ENCODE results near the gene METRNL.

The METRNL gene

DNA sequence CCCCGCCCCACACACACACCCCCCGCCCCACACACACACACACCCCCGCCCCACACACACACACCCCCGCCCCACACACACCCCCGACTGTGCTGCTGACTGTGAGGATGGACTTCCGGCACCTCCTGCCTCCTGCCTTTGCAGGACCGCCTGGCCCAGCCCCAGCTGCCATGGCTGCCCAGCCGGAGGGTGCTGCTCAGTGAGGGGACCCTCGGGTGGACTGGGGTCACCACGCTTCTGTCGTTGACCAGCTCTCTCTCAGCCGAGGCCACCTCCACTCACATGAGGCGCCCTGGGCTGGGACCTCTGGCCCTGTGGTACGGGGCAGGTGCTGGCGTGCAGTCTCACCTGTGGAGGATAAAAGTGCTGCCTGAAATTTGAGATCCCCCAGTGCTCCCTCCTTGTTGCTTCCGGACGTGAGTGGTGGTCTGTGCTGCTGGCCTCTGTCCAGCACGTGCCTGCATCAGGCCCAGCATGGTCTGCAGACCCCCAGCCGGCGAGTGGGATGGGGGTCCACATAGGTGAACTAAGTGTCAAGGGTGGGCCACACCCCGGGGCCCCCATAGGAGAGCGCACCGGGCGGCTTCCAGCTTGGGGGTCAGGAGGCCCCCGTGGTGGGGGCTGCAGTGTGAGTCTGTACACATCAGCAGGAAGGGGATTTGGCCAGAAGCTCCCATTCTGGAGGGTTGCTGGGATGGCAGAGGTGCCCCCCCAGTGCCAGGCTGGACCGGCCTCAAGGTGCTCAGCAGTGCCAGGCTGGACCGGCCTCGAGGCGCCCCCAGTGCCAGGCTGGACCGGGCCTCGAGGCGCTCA lies 11.2 kb downstream of the METRNL start:
- H3K4me3 ChIP-seq = no peak overlapping the region
- no peaks in the 10 kb centered on the region for H3K4me1 ChIP-seq
- H3K9me3 ChIP-seq = no peaks in the 10 kb centered on the region
- in situ Hi-C loops (cut with MboI; ENCODE audit: low sequenced_read_pairs) = no loop called here
- no peak for DNase-seq (ENCODE audit: low spot score in 2 of 2)
- no peaks in the 10 kb centered on the region for H3K27me3 ChIP-seq (ENCODE audit: low read depth)
- H3K36me3 ChIP-seq (replicated peaks) = peaks cover 6% of the 10 kb centered on the region

DNA sequence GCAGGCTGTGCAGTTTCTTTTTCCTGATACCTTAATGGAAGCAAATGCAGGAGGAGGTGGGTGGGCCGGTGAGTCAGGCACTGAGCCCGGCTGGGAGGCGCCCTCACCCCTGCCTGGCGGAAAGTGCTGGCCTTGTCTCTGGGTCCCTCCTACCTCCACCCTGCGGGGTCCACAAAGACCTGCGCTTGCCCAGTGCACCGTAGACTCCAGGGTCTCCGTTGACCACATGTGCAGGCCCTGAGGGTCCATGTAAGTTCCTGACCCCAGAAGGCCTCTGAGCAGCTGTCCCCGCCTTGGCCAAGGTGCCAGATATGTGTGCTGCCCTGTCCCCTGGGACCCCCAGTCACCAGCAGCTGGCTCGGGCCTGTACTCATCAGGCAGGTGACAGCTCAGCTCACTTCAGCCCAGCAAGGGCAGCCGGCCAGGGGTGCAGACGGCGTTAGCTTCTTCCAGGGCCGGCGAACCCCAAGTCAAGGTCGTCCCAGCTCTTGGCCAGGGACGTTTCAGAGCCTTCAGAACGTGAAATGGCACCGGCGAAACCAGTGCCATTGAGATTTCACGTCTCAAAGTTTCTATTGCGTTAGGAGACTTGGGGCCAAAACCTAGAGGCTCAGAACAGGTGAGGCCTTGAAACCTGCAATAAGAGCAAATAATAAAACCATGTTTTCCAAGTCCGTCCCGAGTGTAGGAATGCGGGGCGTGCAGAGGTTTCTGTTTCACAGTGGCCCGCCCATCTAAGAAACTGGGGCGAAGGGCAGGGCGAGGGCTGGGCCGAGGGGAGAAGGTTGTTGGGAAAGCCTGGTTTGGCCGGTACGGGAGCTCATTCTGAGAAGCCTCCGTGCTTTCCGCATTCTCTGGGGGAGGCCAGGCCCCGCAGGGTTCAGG lies 12.1 kb downstream of the METRNL start:
- no peak for DNase-seq (ENCODE audit: low spot score in 2 of 2)
- Histone ChIP-seq H3K36me3 (replicated peaks) (peaks cover 6% of the 10 kb centered on the region), H3K9me3 (no peaks in the 10 kb centered on the region), H3K27me3 (ENCODE audit: low read depth) (no peaks in the 10 kb centered on the region), H3K4me1 (no peaks in the 10 kb centered on the region), H3K4me3 (no peak overlapping the region)
- in situ Hi-C loops (cut with MboI; ENCODE audit: low sequenced_read_pairs) = no loop called here

DNA sequence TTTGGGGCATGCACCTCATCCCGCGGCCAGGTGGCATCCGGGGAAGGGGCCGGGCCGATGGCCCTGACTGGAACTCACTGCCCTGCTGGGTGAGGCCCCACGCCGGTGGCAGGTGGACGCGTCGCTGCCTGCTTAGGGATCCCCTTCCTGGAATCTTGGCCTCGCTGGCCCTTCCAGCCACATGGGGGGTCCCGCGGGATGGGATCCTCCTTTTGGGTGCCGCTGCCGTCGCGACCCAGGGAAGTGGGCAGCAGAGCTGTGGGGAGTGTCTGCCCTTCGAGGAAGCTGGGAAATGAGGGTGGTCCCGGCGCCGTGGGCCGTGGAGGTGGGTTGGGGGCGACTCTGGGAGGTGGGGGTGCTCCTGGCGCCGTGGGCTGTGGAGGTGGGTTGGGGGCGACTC lies 12.8 kb downstream of the METRNL start:
- no peak for DNase-seq (ENCODE audit: low spot score in 2 of 2)
- no peaks in the 10 kb centered on the region for H3K9me3 ChIP-seq
- in situ Hi-C loops (cut with MboI; ENCODE audit: low sequenced_read_pairs) = no loop called here
- H3K4me1 ChIP-seq = no peaks in the 10 kb centered on the region
- peaks cover 6% of the 10 kb centered on the region for H3K36me3 ChIP-seq (replicated peaks)
- no peak overlapping the region for H3K4me3 ChIP-seq
- H3K27me3 ChIP-seq (ENCODE audit: low read depth) = no peaks in the 10 kb centered on the region

DNA sequence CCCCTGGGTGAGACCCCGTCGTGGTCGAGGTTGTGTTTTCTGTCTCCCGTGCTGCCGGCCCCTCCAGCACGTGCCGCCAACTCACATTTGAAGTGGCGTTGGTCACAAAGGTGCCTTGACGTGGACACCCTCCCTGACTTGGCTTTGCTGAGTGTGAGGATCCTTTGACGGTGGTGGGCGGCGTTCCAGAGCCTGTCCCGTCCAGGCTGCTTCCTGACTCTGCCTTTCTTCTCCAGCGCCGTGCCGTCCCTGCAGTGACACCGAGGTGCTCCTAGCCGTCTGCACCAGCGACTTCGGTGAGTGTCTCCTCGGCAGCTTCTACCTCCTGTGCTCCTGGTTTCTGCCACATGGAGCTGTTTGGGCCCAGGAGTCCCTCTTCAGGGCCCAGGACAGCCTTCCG lies 13.5 kb downstream of the METRNL start:
- in situ Hi-C loops (cut with MboI; ENCODE audit: low sequenced_read_pairs) = no loop called here
- Histone ChIP-seq H3K4me3 (no peak overlapping the region), H3K4me1 (no peaks in the 10 kb centered on the region), H3K36me3 (replicated peaks) (peaks cover 6% of the 10 kb centered on the region), H3K9me3 (no peaks in the 10 kb centered on the region), H3K27me3 (ENCODE audit: low read depth) (no peaks in the 10 kb centered on the region)
- no peak for DNase-seq (ENCODE audit: low spot score in 2 of 2)

DNA sequence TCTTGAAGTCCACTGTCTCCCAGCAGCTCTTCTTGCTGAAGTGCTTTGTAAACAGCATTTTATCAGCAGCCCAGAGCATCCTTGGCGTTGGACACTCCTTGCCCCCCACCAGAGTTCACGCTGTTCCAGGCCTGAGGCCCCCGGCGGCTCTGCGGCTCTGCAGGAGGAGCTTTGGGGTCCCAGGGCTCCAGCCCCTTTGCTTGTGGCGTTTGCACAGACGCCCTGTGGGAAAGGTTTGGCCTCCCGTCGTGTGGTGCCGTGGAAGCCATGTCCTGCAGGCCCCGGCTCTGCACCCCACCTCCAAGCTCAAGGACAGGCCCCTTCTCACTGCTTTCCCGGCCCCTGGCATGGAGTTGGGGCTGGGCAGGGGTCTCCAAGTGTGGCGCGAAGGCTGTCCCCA lies 14.1 kb downstream of the METRNL start:
- no peaks in the 10 kb centered on the region for H3K4me1 ChIP-seq
- peaks cover 2% of the 10 kb centered on the region; the same call in 1 of the 2 replicates for H3K27me3 ChIP-seq (ENCODE audit: low read depth)
- no peak overlapping the region for H3K4me3 ChIP-seq
- no peak for DNase-seq (ENCODE audit: low spot score in 2 of 2)
- H3K36me3 ChIP-seq (replicated peaks) = peaks cover 6% of the 10 kb centered on the region
- no peaks in the 10 kb centered on the region for H3K9me3 ChIP-seq
- in situ Hi-C loops (cut with MboI; ENCODE audit: low sequenced_read_pairs) = no loop called here

DNA sequence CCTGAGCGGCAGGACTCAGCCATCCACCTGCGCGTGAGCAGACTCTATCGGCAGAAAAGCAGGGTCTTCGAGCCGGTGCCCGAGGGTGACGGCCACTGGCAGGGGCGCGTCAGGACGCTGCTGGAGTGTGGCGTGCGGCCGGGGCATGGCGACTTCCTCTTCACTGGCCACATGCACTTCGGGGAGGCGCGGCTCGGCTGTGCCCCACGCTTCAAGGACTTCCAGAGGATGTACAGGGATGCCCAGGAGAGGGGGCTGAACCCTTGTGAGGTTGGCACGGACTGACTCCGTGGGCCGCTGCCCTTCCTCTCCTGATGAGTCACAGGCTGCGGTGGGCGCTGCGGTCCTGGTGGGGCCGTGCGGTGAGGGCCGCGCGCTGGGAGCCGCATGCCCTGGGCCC lies 14.9 kb downstream of the METRNL start:
- Histone ChIP-seq H3K4me3 (no peak overlapping the region), H3K4me1 (no peaks in the 10 kb centered on the region), H3K27me3 (ENCODE audit: low read depth) (peaks cover 7% of the 10 kb centered on the region; the same call in 1 of the 2 replicates), H3K9me3 (no peaks in the 10 kb centered on the region), H3K36me3 (replicated peaks) (peaks cover 6% of the 10 kb centered on the region)
- DNase-seq (ENCODE audit: low spot score in 2 of 2) = no peak
- in situ Hi-C loops (cut with MboI; ENCODE audit: low sequenced_read_pairs) = no loop called here

DNA sequence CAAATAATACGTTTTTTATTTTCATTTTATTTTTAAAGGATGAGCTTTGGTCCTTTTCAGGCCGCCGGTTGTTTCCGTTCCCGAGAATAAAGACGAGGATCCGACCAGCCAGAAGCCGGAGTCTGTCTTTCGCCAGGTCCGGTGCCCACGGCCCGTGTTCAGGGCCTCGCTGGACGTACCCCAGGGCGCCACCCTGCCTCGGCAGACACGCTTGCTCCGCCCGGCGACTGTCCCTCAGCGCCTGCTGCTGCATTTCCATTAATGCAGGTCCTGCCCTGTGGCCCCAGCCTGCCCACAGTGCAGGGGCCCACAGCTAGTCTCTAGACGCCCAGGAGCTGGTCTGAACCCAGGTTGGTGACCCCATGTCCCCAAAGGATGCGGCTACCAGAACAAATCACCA lies 15.6 kb downstream of the METRNL start:
- H3K36me3 ChIP-seq (replicated peaks) = peaks cover 6% of the 10 kb centered on the region
- H3K9me3 ChIP-seq = no peaks in the 10 kb centered on the region
- no peak for DNase-seq (ENCODE audit: low spot score in 2 of 2)
- no peaks in the 10 kb centered on the region for H3K4me1 ChIP-seq
- in situ Hi-C loops (cut with MboI; ENCODE audit: low sequenced_read_pairs) = no loop called here
- H3K27me3 ChIP-seq (ENCODE audit: low read depth) = peaks cover 10% of the 10 kb centered on the region; the same call in 1 of the 2 replicates
- H3K4me3 ChIP-seq = no peak overlapping the region

DNA sequence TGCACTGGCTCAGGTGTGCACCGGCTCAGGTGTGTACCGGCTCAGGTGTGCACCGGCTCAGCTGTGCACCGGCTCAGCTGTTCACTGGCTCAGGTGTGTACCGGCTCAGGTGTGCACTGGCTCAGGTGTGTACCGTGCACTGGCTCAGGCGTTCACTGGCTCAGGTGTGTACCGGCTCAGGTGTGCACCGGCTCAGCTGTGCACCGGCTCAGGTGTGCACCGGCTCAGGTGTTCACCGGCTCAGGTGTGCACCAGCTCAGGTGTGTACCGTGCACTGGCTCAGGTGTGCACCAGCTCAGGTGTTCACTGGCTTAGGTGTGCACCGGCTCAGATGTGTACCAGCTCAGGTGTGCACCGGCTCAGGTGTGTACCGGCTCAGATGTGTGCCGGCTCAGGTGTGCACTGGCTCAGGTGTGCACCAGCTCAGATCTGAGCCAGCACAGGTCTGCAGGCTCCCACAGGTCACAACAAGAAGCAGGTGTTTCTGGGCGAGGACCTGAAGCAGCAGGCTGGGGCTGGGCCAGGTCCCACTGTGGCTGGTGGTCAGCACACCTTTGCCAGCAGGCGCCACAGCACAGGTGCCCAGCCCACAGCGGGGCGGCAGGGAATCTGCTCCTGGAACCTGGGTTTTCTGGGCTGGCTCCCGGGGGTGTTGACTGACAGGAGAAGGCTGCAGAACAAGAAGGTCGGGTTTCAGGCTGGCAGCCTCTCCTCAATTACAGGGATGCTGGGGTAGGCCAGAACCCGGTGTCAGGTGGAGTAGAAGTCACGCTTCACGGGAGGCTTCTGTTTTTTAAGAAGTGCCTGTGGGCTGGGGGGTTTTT lies 17.2 kb downstream of the METRNL start:
- Histone ChIP-seq H3K9me3 (no peaks in the 10 kb centered on the region), H3K4me1 (no peaks in the 10 kb centered on the region), H3K27me3 (ENCODE audit: low read depth) (peaks cover 12% of the 10 kb centered on the region), H3K4me3 (no peak overlapping the region), H3K36me3 (replicated peaks) (peaks cover 6% of the 10 kb centered on the region)
- in situ Hi-C loops (cut with MboI; ENCODE audit: low sequenced_read_pairs) = no loop called here
- DNase-seq (ENCODE audit: low spot score in 2 of 2) = no peak

DNA sequence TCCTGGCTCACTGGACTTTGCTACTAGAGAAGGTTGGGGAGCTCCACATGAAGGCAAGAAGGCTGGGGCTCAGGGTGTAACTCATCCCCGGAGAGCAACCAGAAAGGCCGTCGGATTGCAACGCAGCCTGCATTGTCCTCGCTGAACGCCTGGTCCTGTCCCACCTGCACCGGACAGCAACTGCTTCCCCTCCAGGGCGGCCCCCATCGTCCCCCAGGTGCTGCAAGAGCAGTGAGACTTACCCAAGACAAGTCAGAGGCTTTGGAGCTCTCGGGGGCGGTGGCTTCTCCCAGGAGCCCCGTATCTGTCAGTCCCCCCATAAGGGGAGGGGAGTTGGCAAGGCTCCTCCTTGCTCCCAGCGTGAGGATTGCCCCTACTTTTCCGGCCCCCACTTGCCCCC lies 18.4 kb downstream of the METRNL start:
- in situ Hi-C loops (cut with MboI; ENCODE audit: low sequenced_read_pairs) = no loop called here
- Histone ChIP-seq H3K4me3 (no peak overlapping the region), H3K4me1 (no peaks in the 10 kb centered on the region)

DNA sequence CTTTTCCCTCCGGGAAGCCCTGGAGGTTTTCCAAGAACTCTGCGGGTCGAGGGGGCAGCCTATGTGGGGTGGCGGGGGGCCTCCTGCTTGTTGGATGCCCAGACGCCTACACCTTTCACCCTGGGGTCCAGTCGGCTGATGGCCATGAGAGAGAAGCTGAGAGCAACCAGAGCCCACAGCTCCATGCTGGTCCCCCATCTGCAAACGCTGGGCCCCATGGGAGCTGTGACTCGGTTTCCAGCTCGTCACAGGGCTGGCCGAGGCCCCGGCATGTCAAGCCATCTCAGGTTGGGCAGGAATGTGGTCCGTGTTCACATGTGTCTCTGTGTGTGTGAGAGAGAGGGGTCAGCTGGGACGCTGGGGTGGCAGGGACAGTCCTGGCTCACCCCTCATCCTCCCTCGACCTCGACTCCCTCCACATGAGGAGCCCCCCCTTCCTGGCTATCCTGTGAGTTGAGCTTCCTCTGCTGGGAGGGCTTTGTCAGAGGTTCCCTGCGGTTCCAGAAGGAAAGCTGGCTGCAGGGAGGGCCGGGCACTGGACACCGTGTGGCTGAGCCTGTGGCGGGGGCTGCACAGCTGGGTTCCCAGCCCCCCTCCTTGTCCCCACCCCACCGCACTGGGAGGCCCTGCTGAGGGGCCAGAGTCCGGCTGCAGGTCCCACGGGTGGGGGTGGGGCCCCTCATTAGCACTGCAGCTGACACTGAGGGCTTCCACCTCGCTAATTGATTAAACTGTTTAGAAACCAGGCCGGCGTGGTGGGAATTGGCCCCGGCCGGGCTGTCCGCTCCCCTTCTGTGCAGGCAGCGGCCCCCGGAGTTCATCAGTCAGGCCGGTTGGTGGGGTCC lies 19.1 kb downstream of the METRNL start:
- in situ Hi-C loops (cut with MboI; ENCODE audit: low sequenced_read_pairs) = no loop called here

More for the DNA sequence above, 18.4 kb downstream of the METRNL start:
- peaks cover 12% of the 10 kb centered on the region for H3K27me3 ChIP-seq (ENCODE audit: low read depth)
- H3K36me3 ChIP-seq (replicated peaks) = peaks cover 6% of the 10 kb centered on the region
- no peaks in the 10 kb centered on the region for H3K9me3 ChIP-seq
- DNase-seq (ENCODE audit: low spot score in 2 of 2) = no peak

DNA sequence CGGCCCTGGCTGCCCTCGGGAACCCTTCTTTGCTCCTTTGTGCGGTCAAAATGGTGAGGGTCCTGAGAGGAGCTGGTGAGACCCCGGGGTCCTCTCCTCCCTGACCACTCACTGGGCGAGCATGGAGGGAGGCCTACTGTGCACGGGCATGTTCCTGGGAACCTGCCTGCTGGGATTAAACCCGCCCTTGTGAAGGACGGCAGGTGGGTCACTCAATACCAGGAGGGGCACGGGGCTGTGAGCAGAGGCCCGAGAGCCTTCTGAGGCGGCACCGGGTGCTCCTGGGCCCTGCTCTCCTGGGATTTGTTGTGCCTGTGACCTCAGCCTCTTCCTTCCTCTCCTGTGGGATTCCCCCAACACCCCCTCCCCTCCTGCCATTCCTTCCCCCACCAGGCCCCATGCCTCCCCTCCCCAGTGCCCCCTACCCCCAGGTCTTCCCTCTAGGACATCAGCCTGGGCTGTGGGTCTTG lies 19.7 kb downstream of the METRNL start:
- no peak for DNase-seq (ENCODE audit: low spot score in 2 of 2)
- in situ Hi-C loops (cut with MboI; ENCODE audit: low sequenced_read_pairs) = no loop called here
- Histone ChIP-seq H3K4me1 (no peaks in the 10 kb centered on the region), H3K36me3 (replicated peaks) (peaks cover 6% of the 10 kb centered on the region), H3K27me3 (ENCODE audit: low read depth) (peaks cover 12% of the 10 kb centered on the region), H3K9me3 (no peaks in the 10 kb centered on the region), H3K4me3 (no peak overlapping the region)

More for the DNA sequence above, 19.1 kb downstream of the METRNL start:
- no peak for DNase-seq (ENCODE audit: low spot score in 2 of 2)
- Histone ChIP-seq H3K27me3 (ENCODE audit: low read depth) (peaks cover 12% of the 10 kb centered on the region), H3K4me3 (no peak overlapping the region), H3K4me1 (no peaks in the 10 kb centered on the region), H3K9me3 (no peaks in the 10 kb centered on the region), H3K36me3 (replicated peaks) (peaks cover 6% of the 10 kb centered on the region)

DNA sequence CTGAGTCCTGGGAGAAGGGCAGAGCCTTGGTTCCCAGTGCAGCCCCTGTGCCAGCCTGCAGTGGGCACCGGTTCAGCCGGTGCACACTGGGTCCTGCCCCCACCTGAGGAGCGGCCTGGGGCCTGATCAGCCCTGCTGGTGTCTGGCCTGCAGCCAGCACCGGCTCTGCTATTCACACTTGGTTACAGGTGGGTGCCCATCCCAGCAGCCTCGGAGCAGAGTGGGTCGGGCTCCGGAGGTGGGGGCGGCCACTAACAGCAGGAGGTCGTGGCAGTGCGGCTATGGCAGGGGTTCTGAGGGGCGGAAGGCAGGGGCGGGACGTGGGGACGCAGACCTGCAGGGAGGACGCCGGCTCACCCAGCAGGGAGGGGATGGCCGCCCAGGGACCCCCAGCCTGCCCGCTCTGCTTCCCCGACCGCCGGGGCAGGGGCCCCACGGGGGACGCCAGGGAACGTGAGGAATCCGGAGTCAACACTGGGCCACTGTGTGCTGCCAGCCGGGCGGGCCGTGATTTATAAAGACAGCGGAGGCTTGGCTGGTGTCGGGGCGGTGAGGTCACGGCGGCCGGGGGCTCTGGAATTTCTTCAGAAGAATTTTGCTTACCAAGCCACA lies 20.3 kb downstream of the METRNL start:
- in situ Hi-C loops (cut with MboI; ENCODE audit: low sequenced_read_pairs) = no loop called here
- DNase-seq (ENCODE audit: low spot score in 2 of 2) = no peak
- Histone ChIP-seq H3K36me3 (replicated peaks) (peaks cover 6% of the 10 kb centered on the region), H3K27me3 (ENCODE audit: low read depth) (peaks cover 12% of the 10 kb centered on the region), H3K4me1 (no peaks in the 10 kb centered on the region), H3K9me3 (no peaks in the 10 kb centered on the region), H3K4me3 (no peak overlapping the region)
